Kidney tubule cell (primary cell): ENCODE data around the gene OPCML.

Experiments
- DNase-seq: peaks from one replicate; pipeline ENCODE4 v3.0.0-alpha.2; 2018; ENCODE audit warnings: low spot score

The OPCML gene

DNA sequence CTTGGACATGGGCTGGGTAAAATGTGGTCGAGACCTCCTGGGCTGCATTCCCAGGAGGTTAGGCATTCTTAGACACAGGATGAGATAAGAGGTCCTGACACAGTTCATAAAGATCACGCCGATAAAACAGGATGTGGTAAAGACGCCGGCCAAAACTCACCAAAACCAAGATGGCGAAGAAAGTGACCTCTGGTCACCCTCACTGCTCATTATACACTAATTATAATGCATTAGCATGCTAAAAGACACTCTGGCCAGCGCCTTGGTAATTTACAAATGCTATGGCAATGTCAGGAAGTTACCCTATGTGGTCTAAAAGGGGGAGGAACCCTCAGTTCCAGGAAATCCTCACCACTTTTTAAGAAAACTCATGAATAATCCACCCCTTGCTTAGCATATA is 983.3 kb downstream of the OPCML start:
- no peak for DNase-seq

DNA sequence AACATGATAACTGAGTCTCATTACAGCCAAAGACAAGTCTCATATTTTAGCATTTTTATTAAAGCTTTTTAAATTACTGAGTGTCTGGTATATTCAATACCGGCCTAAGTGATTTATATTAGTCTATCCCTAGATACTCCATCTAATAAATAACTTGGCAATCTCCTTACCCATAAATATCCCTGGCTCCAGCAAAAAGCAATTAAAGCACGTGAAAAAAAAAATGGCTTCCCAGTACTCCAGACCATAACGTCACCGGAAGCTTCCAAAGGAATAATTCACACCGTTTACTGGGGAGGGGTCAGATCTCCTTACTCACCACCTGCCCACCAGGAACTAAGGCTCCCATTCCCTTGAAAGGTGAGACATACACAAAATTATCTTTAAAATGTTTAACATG is 988.3 kb downstream of the OPCML start:
- DNase-seq = no peak

DNA sequence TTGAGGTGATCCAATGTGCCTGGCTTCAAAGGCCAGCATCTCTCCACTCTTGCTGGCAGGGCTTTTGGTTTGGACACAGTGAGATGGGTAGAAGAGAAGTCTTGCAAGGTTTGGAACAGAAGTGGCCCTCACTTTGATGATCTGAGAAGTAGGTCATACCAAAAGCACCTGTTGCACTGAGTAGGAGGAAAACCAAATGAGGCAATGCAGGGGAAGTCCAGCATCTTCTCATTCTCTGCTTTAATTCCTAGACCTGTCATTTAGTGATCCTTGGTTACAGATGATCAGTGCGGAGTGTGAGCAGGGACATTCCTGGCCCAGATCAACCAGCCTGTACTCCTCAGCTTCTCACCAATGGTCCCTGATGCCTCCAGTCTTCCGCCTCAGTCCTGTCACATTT is 990.5 kb downstream of the OPCML start:
- no peak for DNase-seq

DNA sequence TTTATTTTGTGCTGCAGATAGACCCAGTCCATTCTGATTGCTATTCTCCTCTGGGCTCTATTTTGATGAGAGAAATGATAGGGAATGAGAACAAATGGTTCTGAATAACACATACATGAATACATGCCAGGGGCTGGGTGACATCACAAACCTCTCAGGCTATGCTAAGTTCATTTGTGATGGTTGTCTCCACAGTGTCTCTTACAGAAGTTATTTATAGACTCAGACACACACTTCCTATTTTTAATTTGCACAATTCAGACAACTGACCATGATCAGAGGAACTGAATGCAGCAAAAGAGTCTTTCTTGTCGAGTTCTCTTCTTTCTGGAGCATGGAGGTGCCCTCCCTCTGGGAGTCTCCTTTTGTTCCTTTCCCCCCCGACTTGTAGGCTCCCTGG is 991.7 kb downstream of the OPCML start:
- no peak for DNase-seq

DNA sequence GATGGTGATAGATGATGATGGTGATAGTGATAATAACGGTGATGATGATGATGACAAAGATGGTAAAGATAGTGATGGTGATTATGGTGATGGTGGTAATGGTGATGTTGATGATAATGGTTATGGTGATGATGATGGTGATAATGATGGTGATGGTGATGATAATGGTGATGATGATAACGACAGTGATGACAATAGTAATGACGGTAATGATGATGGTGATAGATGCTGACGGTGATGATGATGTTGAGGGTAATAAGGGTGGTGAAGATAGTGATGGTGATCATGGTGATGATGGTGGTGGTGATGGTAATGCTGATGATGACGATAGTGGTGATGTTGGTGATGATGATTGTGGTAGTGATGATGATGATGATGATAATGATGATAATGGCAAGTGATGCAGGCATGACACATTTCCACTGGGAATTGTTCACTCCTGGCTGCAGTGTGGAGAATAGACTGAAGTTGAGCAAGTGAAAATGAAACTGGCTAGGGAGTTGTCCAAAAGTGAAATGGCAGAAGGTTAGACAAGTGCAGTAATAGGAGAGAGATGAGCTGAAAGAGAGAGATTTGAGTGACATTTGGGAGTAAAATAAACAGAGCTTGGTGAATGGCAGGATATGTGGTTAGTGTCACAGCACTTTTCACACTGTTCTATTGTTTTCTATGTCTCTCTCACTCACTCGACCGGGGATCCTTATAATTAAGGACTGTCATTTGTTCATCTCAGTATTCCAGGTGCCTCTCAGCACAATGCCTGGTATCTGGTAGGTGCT is 992.5 kb downstream of the OPCML start:
- DNase-seq = no peak

DNA sequence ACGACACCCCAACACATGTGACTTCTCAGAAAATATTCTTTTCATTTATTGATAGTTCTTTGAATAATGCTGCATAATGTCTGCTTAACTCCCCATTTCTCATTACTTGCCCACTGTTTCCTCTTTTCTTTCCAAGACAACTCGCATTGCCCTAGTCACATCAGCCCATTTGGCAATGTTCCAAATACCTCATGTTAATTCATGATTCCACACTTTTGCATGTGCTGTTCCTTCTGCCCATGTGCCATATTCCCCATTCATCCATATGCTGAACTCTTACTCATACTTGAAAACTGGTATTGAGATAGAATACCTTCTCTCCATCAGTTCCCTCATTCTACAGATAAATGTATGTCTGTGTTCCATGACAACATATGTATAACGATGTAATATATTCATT is 993.7 kb downstream of the OPCML start:
- no peak for DNase-seq

DNA sequence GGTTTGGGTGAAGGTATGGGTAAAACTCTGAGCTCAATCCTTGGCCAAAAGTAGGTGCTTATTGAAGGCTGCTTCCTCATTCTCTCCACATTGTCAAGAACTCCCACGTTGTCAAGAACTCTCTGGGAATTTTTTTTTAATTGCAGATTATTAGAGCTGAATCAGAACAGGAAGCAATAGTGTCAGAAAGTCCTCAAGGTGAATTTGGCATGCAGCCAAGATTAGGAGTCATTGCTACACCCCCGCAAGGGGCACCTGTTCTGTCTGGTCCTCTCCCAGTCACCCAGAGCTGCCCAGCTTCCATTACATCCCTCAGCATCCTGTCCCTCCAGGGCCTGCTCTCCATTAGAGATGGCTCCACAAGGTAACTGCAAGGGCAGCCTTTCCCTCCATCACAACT is 996.5 kb downstream of the OPCML start:
- peak; percentile 51 for DNase-seq

DNA sequence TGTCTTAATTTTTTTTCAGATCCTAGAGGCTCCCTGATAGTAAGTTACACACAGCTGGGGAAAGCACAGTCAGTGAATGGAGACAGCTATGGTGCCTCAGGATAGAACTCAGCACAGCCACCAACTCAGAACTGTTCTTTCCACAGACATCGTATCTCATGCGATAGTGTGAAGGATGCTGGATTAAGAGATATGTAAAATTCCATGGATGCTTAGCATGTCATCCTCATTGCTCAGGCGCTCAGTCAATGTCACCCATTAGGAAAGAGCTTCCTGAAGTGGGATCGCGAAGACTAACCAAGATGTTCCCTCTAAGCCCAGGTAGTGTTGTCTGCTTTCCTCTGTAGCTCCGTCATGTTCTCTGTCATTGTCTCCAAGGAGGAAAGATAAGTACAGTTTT is 1000.4 kb downstream of the OPCML start:
- DNase-seq = no peak

DNA sequence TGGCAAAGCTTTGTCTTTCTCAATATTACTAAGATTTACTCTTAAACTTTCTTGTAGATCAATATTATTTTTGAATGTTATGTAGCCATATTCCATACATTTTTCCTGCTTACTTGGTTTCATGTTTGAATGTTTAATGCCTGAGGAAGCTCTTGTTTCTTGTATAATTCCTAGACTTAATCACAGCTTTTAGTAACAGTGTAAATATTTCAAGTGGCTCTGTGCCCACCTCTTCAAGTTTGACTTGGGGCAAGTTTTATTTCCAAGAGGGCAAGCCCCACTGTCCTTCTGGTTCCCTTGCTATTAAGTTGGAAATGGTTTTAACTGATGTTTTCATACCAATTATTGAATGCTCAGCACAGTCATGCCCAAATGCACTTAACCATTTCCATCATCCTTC is 1004.1 kb downstream of the OPCML start:
- DNase-seq = no peak

DNA sequence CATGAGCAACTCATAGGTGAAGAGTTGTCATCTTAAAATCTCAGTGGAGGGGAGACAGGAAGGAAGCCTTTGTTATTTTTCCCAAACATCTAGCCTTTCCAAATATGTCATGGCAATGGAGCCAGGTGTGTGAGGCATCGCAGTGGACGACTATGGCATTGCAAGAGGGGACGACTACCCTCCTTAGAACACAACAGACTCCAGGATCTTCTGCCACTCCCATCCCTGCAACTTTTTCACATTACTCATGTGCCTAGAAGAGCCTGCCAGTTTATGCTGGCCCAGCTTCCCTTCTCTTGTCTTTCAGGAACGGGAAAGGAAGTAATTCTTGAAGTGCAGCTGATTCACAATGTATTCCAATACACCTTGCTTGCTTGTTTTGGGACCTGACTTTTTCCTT is 1008.4 kb downstream of the OPCML start:
- no peak for DNase-seq

DNA sequence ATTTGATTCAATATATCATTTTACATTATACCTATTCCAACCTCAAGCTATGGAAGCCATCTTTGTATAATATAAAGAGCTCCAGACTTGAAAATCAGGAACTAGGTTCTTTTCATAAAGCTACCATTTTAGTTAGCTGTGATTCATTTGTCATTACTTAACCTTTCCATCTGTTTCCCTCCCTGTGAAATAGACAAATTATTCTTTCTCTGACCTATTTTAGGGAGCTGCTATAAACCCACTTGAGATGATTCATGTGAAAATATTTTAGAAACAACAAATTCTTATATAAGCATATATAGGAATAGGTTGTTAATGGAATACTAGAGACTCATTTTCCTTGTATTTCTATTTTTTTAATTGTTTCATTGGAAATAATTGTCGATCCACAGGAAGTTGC is 1012.1 kb downstream of the OPCML start:
- DNase-seq = no peak

DNA sequence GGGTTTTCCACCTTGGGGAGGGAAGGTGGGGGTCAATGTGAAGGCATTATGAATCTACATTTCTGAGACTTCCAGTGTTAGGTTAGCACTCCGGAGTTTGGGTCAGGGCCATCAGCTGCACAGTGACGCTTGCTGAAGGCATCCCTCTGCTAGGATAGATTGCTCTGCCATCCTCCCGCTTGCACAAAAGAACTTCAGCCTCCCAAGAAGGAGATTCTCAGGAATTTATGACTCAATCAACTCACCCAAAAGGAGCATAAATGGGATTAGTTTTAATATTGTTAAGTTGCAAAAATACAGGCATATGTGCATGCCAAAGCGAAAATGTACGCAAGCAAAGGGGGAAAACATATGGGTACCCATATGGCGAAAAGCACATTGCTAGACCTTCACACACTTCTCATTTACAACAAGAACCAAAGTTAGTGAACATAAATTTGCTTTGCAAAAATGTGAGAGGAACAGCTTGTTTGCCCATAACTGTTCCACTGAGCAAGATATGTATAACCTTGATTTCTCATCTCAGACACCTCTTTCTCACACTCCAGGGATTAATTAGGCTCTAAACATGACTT is 1013.0 kb downstream of the OPCML start:
- no peak for DNase-seq

DNA sequence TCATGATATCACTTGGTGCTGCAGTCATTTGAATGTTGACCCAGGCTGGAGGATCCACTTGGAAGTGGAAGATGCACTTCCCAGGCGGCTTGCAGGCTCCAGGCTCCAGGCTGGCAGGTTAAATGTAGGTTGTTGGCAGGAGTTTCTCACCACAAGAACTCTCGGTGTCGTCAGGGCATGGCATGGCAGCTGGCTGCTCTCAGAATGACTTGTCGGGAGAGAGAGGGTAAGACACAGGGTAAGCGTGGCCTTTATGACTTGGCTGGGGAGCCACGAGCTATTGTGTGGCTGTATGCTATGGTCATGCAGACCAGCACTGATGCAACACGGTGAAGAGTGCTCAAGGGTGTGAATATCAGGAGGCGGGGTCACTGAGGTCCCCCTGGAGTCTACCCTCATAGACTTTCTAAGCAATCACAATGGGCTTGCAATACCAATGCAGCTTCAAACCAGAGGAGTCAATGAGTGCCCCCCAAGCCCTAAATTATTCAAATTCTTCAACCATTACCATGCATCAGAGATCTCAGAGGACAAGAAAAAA is 1027.7 kb downstream of the OPCML start:
- no peak for DNase-seq

DNA sequence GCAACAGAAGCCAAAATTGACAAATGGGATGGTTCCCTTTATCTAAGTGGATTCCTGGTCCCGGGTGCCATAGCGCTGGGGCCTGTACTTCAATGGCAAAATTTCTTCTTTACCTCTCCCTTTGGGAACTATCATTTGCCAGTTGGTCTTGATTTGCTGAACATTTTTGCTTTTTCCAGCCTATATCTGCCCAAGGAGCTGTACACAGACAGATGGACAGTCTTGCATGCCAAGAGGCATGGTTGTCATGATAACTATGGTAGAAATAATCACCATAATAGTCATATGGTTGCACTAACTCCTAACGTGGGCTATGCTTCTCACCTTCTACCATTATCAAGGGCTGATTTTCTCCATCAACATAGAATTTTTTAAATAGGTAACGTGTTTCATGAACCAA is 1030.9 kb downstream of the OPCML start:
- no peak for DNase-seq

DNA sequence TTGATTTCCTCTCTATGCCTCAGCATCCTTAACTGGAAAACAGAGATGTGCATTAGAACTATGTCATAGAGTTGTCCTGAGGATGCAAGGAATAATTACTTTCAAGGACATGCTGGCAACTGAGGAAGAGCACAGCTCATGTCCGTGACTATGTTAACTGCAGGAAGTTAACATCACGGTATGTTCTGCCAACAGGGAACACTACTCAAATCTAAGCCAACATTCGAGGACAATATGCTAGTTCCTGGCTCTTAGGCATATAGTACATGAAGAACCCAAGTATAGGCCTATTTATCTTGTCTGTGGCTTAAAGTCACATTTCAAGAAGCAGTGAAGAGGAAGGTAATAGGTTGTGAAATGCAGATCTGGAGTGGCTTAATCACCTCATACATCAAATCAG is 1032.6 kb downstream of the OPCML start:
- no peak for DNase-seq

DNA sequence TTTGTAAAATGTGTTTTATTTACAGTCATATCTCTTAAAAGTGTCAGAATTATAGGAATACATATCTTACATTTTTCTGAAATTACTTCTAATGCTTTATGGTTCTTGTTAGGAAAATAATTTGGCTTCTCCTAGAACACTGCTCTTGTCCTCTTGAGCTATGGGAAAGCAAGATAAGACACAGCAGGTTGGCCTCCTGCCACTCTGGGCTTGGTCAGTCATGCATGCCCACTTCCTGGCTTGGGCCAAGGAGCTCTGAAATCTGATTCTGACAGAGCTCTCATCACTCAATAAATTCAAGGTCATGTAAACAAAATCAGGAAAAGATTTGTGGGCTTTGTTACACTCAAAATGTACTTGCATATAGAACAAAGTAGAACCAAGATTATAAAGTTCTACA is 1036.0 kb downstream of the OPCML start:
- peak; percentile 64 for DNase-seq

DNA sequence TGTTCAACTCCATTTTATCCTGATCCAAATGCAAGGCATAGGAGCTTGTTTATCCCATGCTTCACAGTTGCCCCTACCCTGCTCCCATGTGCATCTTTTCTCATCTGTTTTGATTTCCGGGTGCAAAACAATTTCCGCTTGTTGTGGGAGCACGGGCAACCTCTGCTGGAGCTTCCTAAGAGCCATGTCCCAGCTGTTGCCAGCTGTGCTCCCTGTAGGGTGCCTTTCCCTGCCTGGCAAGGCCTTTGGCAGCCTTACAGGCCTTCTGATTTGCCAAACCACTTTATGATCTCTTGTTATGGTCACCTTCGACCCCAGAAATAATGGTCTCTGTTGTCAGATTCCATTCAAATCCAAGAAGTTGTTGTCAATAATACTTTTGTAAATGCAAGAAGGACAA is 1038.5 kb downstream of the OPCML start:
- DNase-seq = no peak

DNA sequence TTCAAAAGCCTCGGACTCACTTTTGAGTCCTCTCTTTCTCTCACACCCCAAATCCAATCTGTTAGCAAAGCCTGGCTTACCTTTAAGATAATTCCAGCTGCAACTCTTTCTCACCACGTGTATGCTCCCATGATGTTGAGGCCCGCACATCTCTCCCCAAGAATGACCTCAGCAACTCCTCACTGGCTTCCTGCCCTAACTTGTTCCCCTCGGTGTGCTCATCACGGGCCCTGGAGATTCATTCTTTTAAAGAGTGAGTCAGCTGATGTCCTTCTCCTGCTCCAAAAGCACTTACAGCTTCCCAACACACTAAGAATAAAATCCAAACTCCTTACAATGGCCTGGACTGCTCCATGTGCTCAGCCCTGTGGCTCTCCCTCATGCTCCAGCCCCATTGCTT is 1041.3 kb downstream of the OPCML start:
- no peak for DNase-seq

DNA sequence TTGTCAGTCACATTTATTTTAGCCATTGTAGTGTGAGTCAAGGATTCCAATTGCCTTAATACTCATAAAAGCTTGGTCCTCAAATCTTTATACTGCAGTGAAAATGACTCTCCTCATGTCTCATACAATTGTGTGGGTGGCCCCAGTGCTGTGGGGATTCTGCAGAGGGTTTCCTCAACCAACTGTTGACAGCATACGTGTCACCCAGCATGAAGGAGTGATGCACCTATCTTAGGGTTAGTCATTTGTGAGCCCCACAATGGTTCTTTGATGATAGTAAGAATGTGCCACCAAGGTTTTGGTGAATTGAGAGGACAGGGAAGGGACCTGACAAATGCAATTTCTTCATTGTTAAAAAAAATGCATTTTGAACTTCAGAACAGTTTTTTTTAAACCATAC is 1046.2 kb downstream of the OPCML start:
- DNase-seq = no peak

DNA sequence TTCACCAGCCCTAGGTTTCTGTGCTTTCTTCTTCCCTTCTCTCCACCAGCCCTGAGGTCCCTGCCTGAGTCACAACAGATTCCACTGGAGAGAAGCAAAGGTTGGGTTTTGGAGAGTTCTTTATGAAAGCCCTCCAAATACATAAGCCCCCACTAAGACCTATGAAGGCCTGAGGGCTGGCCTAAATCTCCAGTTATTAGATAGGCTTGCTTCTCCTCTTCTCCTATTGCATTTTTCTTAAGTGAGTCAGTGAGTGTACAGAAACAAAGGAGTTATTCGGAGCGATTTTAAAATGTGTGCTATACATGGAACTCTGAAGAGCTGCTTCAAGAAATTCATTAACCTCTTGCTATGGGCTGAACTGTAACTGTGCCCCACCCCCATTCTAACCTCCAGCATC is 1057.3 kb downstream of the OPCML start:
- no peak for DNase-seq

DNA sequence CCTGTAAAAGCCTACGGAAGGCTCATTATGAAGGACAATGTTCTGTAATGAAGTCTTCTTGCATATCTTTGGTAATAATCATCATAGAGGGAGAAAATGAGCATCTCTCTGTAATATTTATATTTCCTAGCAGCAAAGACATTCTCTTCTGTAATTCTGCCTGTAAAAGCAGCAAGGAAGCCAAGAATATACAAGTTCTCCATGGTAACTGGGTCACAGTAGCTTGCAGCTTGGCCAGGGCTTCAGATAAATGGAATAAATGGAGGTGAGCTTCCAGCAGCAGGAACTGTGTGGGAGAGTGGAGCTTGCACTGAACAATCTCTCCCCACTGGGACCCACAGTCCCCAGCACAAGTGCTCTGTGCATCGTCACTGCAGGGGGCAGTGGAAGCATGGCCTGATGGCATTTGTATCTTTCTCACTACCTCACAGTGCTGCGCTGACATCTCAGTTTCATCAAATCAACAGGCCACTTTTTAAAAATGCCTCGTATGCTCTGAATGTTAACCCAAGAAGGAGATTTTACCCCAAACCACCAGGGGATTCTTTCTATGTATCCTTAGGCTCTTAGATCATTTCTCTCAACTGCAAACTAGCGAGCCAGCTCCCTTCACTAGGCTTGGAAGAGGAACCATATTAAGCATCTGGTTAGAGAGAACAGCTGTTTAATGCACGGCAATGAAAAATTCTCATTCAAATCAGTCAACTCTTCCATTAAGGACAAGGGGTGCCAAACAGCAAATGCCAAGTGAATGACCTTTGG is 1059.7 kb downstream of the OPCML start:
- no peak for DNase-seq

DNA sequence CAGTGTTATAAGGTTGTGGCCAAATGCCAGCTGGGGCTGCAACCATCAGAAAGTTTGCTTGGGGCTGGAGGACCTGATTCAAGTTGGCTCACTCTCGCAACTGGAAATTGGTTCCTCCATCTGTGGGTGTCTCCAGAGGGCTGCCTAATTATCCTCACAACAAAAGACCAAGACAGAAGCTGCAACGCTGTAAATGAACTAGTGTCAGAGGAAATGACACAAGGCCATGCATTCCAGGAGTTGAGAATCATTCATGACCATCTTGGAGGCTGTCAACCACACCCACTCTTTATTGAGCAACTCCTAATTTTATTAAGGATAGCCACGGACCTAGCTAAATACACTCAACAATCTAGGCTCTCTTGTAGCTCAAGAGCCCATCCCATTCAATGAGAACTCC is 1060.8 kb downstream of the OPCML start:
- DNase-seq = peak; percentile 14

DNA sequence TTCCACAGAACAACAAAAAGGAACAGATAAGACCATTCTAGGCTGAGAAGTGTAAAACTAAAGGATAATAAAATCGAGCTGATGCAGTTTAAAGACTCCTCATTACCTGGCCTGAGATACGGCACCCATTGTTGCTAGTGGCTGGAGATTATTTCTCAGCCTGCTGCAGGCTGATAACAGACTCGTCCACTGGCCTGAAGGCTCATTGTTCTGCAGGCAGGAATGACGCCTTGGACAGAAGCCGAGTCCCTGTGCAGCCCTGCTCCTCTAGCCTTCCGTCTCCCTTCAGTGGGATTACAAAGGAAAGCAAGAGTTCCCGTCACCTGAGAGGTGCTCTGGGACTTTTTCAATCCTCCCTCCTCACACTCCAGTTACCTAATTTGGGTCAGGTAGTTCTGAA is 1065.3 kb downstream of the OPCML start:
- DNase-seq = no peak
